Hepatocyte (in vitro differentiated cells): ENCODE measurements around the gene KIF5A.

Source experiments
- EZH2 ChIP-seq: fragments of 200-600 bp; sonication (generic); IDR thresholded peaks from 2 replicates; pipeline ENCODE4 v1.6.1; 2016; ENCODE audit warnings: antibody characterized with exemption, mild to moderate bottlenecking, borderline replicate concordance
- TF ChIP-seq, protein P1 (sequence below): fragments of 200-600 bp; sonication (generic); IDR thresholded peaks from 2 replicates; pipeline ENCODE4 v1.5.1; 2016; ENCODE audit warnings: antibody characterized with exemption, mild to moderate bottlenecking; ENCODE audit not compliant: poor library complexity

DNA sequence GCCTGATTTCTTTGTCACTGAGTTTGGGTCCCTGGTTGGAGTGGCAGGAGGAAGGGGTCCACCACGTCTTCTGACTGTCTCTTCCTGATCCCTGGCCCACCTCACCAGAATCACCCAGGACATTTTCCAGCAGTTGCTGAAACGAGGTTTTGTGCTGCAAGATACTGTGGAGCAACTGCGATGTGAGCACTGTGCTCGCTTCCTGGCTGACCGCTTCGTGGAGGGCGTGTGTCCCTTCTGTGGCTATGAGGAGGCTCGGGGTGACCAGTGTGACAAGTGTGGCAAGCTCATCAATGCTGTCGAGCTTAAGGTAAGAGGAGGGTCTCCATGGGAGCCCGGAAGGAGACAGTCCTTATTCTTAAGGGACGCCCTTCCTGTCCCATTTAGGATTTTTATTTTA, 49.6 kb upstream of the KIF5A start:
- TF ChIP-seq, protein P1, sequence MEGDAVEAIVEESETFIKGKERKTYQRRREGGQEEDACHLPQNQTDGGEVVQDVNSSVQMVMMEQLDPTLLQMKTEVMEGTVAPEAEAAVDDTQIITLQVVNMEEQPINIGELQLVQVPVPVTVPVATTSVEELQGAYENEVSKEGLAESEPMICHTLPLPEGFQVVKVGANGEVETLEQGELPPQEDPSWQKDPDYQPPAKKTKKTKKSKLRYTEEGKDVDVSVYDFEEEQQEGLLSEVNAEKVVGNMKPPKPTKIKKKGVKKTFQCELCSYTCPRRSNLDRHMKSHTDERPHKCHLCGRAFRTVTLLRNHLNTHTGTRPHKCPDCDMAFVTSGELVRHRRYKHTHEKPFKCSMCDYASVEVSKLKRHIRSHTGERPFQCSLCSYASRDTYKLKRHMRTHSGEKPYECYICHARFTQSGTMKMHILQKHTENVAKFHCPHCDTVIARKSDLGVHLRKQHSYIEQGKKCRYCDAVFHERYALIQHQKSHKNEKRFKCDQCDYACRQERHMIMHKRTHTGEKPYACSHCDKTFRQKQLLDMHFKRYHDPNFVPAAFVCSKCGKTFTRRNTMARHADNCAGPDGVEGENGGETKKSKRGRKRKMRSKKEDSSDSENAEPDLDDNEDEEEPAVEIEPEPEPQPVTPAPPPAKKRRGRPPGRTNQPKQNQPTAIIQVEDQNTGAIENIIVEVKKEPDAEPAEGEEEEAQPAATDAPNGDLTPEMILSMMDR, result no peak
- TF ChIP-seq EZH2, result no peak
